Erythroblast (primary cell): Measurements from ENCODE around the gene BCL10.

Source experiments
- GATA1 ChIP-seq: IDR thresholded peaks from 2 replicates; pipeline ENCODE4 v1.6.1; 2011; ENCODE audit warnings: low read depth, mild to moderate bottlenecking, control low read depth, low read length, moderate library complexity
- POLR2A ChIP-seq: IDR thresholded peaks from 2 replicates; pipeline ENCODE4 v1.6.1; 2011; ENCODE audit warnings: mild to moderate bottlenecking, low read length

- TF ChIP-seq POLR2A (no peak), GATA1 (no peak)
Observed at GRCh38 chr1:85313888-85314696, 37.7 kb upstream of the BCL10 start.
